ENCODE results near the gene COMMD7. TPM values are rescaled to one million over a fixed set of nuclear protein-coding genes. Genes with fewer than 3 reads are reported as not detected.
"Not testable (repeated sequence)": the region's sequence is repeated elsewhere in the genome, so short reads cannot be mapped to it uniquely, and the experiment has no call there.

COMMD7 gene
- total RNA-seq, 2 experiments from 2014 or later = 38.1 to 39.6 TPM

DNA sequence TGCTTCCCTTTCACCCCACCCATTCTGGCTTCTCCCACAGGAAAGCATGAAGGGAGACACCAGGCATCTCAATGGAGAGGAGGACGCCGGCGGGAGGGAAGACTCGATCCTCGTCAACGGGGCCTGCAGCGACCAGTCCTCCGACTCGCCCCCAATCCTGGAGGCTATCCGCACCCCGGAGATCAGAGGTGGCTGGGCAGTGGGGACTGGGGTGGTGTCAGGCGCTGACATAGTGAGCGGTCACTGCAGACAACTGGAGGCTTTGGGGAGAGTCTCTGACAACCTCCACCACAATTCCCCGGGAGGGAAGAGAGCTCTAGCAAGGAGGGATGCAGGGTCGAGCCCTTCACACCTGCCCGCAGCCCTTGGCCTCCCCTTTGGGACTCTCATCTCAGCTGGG lies 37.0 kb upstream of the COMMD7 start:
- Mint-ChIP-seq H3K9me3 (no peaks in the 10 kb centered on the region), H3K27me3 (no peaks in the 10 kb centered on the region), H3K4me1 (ENCODE audit: low read depth) (peaks cover 6% of the 10 kb centered on the region), H3K36me3 (no peaks in the 10 kb centered on the region), H3K4me3 (no peak overlapping the region), H3K27ac (no peak overlapping the region)
- no peak for DNase-seq
- CTCF ChIA-PET = interaction anchor here (6.1 to 7.3 kb wide), 2 partner anchors 10 to 106 kb away, joined by 86 to 330 read pairs; partner anchors contain the start of gene C20orf203
- intact Hi-C loops (cut with micrococcal nuclease) = no loop called here
- POLR2A ChIA-PET = no interaction called here

DNA sequence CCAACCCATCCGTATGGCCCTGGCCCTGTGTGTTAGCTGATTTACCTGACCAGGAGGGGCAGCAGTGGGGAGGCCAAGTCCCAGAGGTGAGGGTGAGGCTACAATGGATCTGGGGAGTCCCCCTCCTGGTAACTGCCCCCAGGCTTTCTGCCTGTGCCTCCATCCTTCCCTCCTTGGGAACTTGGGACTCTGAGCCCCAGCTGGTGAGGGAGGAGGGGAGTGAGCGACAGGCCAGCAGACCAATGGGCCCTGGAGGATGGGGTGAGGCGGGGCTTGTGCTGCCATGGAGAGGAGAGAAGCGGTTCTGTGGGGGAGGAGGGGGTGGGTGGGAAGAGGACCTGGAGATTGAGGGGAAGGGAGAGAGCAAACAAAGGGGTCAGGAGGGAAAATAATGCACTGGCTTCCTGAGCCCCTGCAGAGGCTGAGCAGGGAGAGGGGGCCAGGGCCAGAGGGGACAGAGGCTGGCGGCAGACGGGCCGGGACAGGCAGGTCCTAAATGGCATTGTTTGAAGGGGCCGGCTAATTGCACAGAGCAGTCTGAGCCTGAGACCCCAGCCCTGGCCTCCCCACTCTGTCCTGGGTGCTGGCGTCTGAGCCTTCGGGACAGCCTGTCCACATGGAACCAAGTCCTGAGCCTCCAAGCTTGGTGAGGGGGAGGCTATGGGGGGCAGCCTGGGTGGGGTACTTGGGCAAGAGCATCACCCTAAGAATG lies 36.4 kb upstream of the COMMD7 start:
- POLR2A ChIA-PET = no interaction called here
- no peak overlapping the region for H3K4me3 Mint-ChIP-seq
- peaks cover 6% of the 10 kb centered on the region for H3K4me1 Mint-ChIP-seq (ENCODE audit: low read depth)
- H3K27ac Mint-ChIP-seq = no peak overlapping the region
- CTCF ChIA-PET = interaction anchor here (0.6 to 7.3 kb wide), 19 partner anchors 10 to 957 kb away, joined by 3 to 330 read pairs (median 9); partner anchors contain the start of genes C20orf203, COMMD7 and DNMT3B
- no peaks in the 10 kb centered on the region for H3K36me3 Mint-ChIP-seq
- DNase-seq = no peak
- no peaks in the 10 kb centered on the region for H3K9me3 Mint-ChIP-seq
- intact Hi-C loops (cut with micrococcal nuclease) = loop anchor here (5.0 kb wide), 1 partner anchor 37 kb away; the partner anchor contains the start of gene COMMD7
- H3K27me3 Mint-ChIP-seq = no peaks in the 10 kb centered on the region

DNA sequence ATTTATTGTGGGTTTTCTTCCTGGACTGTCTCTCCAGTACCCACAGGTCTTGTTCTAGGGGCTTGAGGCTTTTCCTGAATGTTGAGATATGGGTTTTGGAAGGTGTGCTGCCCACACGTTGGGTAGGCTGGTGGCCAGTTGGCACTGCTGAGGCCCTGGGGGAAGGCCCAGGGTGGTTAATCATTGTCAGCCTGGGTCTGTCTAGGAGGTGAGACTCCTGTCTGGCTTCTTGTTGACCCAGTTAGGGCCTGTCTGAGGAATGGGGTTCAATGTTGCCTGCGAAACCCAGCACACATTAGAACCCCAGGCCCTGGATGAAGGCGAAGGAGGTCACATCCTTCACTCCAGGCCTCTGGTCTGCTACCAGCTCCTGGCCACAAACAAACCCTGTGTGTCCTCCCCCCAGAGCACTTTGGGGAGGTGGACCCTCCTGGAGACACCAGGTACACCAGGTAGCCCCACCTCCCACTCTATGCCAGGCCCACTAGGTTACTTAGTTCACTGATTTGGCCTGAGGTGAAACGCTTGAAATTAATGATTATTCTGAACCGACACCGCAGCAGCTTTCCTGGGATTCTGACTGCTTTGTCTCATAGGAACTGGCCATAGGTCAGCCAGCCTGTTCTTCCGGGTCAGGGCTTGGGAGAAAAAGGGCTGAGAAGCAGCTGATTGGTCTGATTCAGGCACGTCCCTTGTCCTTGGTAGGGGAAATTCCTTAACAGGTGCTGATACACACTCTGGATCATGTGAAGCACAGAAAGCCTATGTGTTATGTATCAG lies 34.1 kb upstream of the COMMD7 start:
- intact Hi-C loops (cut with micrococcal nuclease) = loop anchor here (5.0 kb wide), 1 partner anchor 35 kb away; the partner anchor contains the start of gene COMMD7
- no peak overlapping the region for H3K4me3 Mint-ChIP-seq
- no peaks in the 10 kb centered on the region for H3K36me3 Mint-ChIP-seq
- peaks cover 6% of the 10 kb centered on the region for H3K4me1 Mint-ChIP-seq (ENCODE audit: low read depth)
- ChIA-PET POLR2A (no interaction called here), CTCF (interaction anchor here (0.7 to 7.3 kb wide), 39 partner anchors 9 to 275 kb away, joined by 3 to 330 read pairs (median 7); partner anchors contain the start of genes C20orf203, COMMD7 and DNMT3B)
- no peak for DNase-seq
- H3K27me3 Mint-ChIP-seq = no peaks in the 10 kb centered on the region
- H3K27ac Mint-ChIP-seq = no peak overlapping the region
- H3K9me3 Mint-ChIP-seq = no peaks in the 10 kb centered on the region

DNA sequence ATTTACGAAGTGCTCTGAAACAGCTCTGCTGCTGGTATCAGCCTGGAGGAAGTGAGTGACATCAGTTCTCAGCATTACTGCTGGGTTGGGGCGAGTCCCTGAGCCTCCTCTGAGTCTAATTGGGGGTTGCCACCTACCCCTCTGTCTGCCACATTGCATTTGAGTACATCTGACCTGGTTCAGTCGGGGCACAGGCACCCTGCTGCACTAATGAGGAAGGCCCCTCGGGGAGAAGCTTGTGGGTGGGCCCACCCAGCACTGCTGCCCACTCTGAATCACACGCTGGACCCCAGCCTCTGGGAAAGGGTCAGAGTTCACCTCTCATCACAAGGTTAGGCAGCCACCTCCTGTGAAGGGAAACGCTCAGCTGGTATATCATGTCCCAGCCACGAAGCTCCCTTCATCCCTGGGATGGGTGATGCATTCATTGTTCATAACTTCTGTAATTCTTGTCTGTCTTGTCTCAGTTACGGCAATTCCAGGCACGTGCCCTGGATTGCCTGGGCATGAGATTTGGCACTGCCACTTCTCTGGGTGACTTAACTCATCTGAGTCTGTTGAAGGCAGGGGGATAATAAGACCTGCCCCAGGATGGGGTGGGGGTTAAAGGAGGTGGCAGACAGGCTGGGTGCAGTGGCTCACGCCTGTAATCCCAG lies 32.2 kb upstream of the COMMD7 start:
- POLR2A ChIA-PET = no interaction called here
- no peak for DNase-seq
- CTCF ChIA-PET = interaction anchor here (1.0 to 7.3 kb wide), 5 partner anchors 12 to 106 kb away, joined by 3 to 330 read pairs (median 7); partner anchors contain the start of gene C20orf203
- Mint-ChIP-seq H3K27me3 (no peaks in the 10 kb centered on the region), H3K36me3 (no peaks in the 10 kb centered on the region), H3K4me3 (no peak overlapping the region), H3K27ac (no peak overlapping the region), H3K4me1 (ENCODE audit: low read depth) (peaks cover 14% of the 10 kb centered on the region), H3K9me3 (no peaks in the 10 kb centered on the region)
- intact Hi-C loops (cut with micrococcal nuclease) = loop anchor here (5.0 kb wide), 1 partner anchor 33 kb away; the partner anchor contains the start of gene COMMD7

DNA sequence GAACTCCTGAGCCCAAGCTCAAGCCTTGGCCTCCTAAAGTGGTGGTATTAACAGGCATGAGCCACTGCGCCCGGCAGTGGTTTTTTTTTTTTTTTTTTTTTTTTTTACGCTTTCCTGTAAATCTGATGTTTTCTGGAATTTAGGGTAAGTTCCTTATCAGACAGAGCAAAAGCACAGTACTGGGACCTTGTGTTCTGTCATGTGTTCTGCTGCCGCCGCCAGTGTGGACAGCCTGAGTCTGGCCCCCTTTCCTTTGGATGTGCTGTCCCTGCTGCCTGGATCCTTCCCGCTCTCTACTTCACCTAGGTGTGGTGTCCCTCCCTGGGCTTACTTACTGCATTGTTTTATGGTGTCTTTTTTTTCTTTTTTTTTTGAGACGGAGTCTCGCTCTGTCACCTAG lies 30.6 kb upstream of the COMMD7 start:
- ChIA-PET CTCF (interaction anchor here (1.3 kb wide), 1 partner anchor 100 kb away, joined by 9 read pairs; the partner anchor contains the start of gene C20orf203), POLR2A (interaction anchor here (0.7 kb wide), 1 partner anchor 352 kb away, joined by 4 read pairs; no protein-coding TSS in a partner anchor)
- no peak overlapping the region for H3K27ac Mint-ChIP-seq
- no peak for DNase-seq
- no peaks in the 10 kb centered on the region for H3K36me3 Mint-ChIP-seq
- H3K4me1 Mint-ChIP-seq (ENCODE audit: low read depth) = peaks cover 14% of the 10 kb centered on the region
- H3K4me3 Mint-ChIP-seq = no peak overlapping the region
- intact Hi-C loops (cut with micrococcal nuclease) = no loop called here
- H3K27me3 Mint-ChIP-seq = no peaks in the 10 kb centered on the region
- H3K9me3 Mint-ChIP-seq = no peaks in the 10 kb centered on the region

DNA sequence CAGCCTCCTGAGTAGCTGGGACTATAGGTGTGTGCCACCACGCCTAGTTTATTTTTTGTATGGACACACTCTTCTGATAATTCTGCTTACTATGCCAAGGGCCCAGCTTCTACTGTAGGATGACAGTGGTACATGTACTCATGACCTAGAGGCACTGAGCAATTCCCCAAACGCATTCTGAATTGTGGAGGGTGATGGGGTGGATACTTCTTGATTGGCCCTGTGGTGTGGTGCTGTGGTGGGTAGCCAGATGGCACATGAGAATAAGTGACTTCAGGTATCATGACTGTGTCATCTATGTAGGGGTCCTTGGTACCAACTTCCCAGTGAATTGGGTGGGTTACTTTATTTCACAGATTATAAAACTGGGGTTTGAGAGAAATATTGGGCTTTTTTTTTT lies 30.0 kb upstream of the COMMD7 start:
- DNase-seq = no peak
- intact Hi-C loops (cut with micrococcal nuclease) = no loop called here
- POLR2A ChIA-PET = interaction anchor here (0.7 kb wide), 2 partner anchors 347 to 352 kb away, joined by 3 to 4 read pairs; no protein-coding TSS in a partner anchor

DNA sequence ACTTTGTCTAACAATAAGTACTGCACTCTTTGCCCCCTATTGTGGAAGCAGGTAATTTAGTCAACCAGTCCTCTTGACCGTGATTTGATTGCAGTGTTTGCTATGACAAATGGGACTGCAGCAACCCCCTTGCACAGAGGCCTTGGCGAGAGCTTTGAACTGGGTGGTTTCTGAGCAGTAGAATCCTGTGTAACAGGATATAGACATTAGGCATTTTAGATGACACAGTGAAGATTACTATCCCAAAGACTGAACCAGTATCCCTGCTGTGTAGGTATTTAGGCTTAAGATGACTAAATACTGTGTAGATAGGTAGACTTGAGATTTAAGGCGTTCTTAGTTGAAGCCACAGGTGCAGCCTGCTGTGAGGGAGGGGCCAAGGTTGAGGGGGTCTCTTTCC lies 28.8 kb upstream of the COMMD7 start:
- Mint-ChIP-seq H3K27me3 (no peaks in the 10 kb centered on the region), H3K36me3 (no peaks in the 10 kb centered on the region), H3K4me1 (ENCODE audit: low read depth) (peaks cover 14% of the 10 kb centered on the region), H3K27ac (no peak overlapping the region), H3K9me3 (no peaks in the 10 kb centered on the region), H3K4me3 (no peak overlapping the region)
- intact Hi-C loops (cut with micrococcal nuclease) = no loop called here
- no peak for DNase-seq
- POLR2A ChIA-PET = no interaction called here
- CTCF ChIA-PET = no interaction called here

More for the DNA sequence above, 30.0 kb upstream of the COMMD7 start:
- Mint-ChIP-seq H3K4me1 (ENCODE audit: low read depth) (peaks cover 14% of the 10 kb centered on the region), H3K36me3 (no peaks in the 10 kb centered on the region), H3K27me3 (no peaks in the 10 kb centered on the region), H3K27ac (no peak overlapping the region), H3K9me3 (no peaks in the 10 kb centered on the region), H3K4me3 (no peak overlapping the region)
- CTCF ChIA-PET = interaction anchor here (0.6 to 1.3 kb wide), 2 partner anchors 100 to 397 kb away, joined by 4 to 9 read pairs; partner anchors contain the start of gene C20orf203

DNA sequence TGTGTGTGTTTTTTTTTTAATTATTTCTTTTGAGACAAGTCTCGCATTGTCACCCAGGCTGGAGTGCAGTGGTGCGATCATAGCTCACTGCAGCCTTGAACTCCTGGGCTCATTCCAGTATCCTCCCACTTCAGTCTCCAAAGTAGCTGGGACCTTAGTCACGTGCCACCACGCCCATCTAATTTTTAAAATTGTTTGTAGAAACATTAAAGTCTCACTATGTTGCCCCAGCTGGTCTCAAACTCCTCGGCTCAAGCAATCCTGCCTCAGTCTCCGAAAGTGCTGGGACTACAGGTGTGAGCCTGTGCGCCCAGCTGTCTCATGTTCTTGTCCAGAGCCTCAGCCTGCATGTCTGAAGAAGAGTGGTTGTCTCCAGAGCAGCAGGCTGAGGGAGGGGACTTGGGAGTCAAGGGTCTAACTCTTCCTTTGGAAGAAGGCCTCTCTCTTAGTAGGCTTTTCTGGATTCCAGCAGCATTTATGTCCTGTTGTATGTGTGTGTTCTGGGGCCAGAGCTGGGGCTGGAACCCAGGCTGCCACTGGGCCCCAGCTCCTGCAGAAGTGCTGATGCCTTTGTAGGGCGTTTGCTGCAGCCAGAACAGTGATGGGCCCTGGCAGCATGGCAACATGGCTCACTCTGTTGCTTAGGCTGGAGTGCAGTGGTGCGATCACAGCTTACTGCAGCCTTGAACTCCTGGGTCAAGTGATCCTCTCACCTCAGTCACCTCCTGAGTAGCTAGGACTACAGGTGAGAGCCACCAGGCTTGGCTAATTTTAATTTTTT lies 24.3 kb upstream of the COMMD7 start:
- Mint-ChIP-seq H3K4me3 (no peak overlapping the region), H3K27ac (no peak overlapping the region), H3K4me1 (ENCODE audit: low read depth) (peaks cover 16% of the 10 kb centered on the region), H3K36me3 (no peaks in the 10 kb centered on the region), H3K9me3 (no peaks in the 10 kb centered on the region), H3K27me3 (peaks cover 1% of the 10 kb centered on the region)
- intact Hi-C loops (cut with micrococcal nuclease) = no loop called here
- no peak for DNase-seq
- ChIA-PET CTCF (interaction anchor here (3.4 kb wide), 1 partner anchor 11 kb away, joined by 19 read pairs; no protein-coding TSS in a partner anchor), POLR2A (interaction anchor here (0.6 kb wide), 1 partner anchor 390 kb away, joined by 3 read pairs; no protein-coding TSS in a partner anchor)

DNA sequence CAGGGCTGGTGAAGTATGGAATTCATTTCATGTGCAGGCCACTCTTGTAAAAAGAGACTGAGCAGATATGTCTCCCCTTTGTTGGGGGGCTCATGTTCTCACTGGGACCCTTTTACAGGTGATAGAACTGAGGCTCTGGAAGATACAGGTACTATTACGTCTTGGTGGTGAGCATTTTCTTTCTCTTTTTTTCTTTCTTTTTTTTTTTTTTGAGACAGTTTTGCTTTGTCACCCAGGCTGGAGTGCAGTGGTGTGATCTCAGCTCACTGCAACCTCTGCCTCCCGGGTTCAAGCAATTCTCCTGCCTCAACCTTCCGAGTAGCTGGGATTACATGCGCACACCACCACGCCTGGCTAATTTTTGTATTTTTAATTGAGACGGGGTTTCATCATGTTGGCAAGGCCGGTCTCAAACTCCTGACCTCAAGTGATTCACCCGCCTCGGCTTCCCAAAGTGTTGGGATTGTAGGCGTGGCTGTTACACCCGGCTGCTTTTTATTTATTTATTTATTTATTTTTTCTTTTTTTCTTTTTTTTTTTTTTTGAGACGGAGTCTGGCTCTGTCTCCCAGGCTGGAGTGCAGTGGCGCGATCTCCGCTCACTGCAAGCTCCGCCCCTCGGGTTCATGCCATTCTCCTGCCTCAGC lies 22.1 kb upstream of the COMMD7 start:
- H3K9me3 Mint-ChIP-seq; H3K27me3 Mint-ChIP-seq; POLR2A ChIA-PET; H3K27ac Mint-ChIP-seq; H3K36me3 Mint-ChIP-seq; H3K4me3 Mint-ChIP-seq; intact Hi-C loops (cut with micrococcal nuclease); DNase-seq; H3K4me1 Mint-ChIP-seq (ENCODE audit: low read depth): not testable (repeated sequence)
- CTCF ChIA-PET = interaction anchor here (0.7 to 2.4 kb wide), 3 partner anchors 13 to 40 kb away, joined by 3 to 6 read pairs (median 3); no protein-coding TSS in a partner anchor

DNA sequence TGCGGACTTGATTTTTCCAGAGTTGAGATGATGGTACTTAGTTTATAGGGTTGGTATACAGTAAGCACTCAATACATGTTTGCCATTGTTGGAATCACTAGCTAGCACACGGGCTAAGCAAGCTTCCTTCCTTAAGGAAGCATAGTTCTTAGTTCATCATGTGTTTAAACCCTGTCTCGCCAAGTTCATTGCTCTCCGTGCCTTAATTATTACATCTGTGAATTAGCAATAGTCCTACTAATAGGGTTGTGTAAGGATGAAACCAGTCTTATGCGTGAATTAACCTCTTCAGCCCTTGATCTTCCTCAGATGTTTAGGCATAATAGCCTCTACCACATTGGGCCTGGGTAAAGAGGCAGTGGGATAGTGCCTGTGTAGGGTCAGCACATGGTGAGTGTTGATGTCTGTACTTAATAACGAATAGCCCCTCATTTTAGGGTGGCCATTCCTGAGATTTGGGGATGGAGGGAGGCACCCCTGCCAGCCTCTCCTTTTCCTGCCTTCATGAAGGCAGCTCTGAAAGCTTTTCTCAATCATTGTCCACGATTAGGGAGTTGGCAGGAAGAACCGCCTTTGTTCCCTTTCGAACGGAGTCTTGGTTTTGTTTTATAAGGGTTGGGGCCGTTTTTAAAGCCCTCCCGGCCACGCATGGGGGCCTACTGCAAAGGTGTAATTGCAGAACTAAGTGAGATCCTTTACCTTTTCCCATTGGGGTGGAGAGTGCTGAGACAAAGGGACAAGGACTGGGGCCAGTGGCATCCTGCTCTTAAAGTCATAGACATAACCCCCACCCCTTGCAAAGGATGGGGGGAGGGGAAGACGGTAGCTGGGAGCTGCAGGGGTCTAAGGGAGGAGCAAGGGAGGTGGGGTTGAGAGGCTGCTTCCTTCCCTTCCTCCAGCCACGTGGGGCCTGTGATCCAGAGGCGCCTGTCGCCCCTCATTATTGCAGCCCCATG lies 21.0 kb upstream of the COMMD7 start:
- H3K4me1 Mint-ChIP-seq (ENCODE audit: low read depth) = peaks cover 9% of the 10 kb centered on the region
- no peaks in the 10 kb centered on the region for H3K9me3 Mint-ChIP-seq
- no peak overlapping the region for H3K27ac Mint-ChIP-seq
- no peak for DNase-seq
- ChIA-PET POLR2A (interaction anchor here (0.6 to 1.3 kb wide), 2 partner anchors 21 to 24 kb away, joined by 3 to 5 read pairs; partner anchors contain the start of gene COMMD7), CTCF (interaction anchor here (0.6 to 3.2 kb wide), 9 partner anchors 9 to 642 kb away, joined by 3 to 37 read pairs (median 4); partner anchors contain the start of gene C20orf203)
- no peaks in the 10 kb centered on the region for H3K36me3 Mint-ChIP-seq
- peaks cover 1% of the 10 kb centered on the region for H3K27me3 Mint-ChIP-seq
- peak overlapping the region; percentile 31 for H3K4me3 Mint-ChIP-seq
- intact Hi-C loops (cut with micrococcal nuclease) = no loop called here

All from activated CD4-positive, alpha-beta memory T cell treated with anti-CD3 and anti-CD28 coated beads for 36 hours (primary cell).